CD4-positive, CD25-positive, alpha-beta regulatory T cell (primary cell): ENCODE results near the gene SLC22A12. TPM values are rescaled to one million over a fixed set of nuclear protein-coding genes. Genes with fewer than 3 reads are reported as not detected.
A peak's percentile ranks its signal among the peaks of the same experiment; 100 is the strongest.
"Not testable (repeated sequence)": the region's sequence is repeated elsewhere in the genome, so short reads cannot be mapped to it uniquely, and the experiment has no call there.

Experiments used
- ATAC-seq, 2 donors: fragments of 150-1000 bp; cut with Tn5 transposase; one replicate each; pipeline ENCODE4 v1.10.0; 2021; ENCODE audit warnings: low read depth in 2 of 2, moderate number of reproducible peaks in 2 of 2, moderate library complexity in 1 of 2
- DNase-seq, 3 donors: peaks; one replicate each; pipeline versions ENCODE4 v3.0.0 to v3.0.0-alpha.2; 2012 to 2022; ENCODE audit warnings: mixed read lengths in 1 of 3
- H3K27ac ChIP-seq: one replicate; pipeline ENCODE4 v1.7.0; 2013; ENCODE audit warnings: mild to moderate bottlenecking, low read length; ENCODE audit not compliant: insufficient read depth, poor library complexity, severe bottlenecking
- H3K27me3 ChIP-seq: one replicate; pipeline ENCODE4 v1.7.0; 2013; ENCODE audit warnings: low read length; ENCODE audit not compliant: control insufficient read depth, insufficient read depth
- H3K36me3 ChIP-seq: one replicate; pipeline ENCODE4 v1.7.0; 2013; ENCODE audit warnings: mild to moderate bottlenecking, low read length, moderate library complexity; ENCODE audit not compliant: control insufficient read depth, insufficient read depth
- H3K4me1 ChIP-seq: 2 replicates; pipeline ENCODE4 v1.7.0; 2013; ENCODE audit warnings: mild to moderate bottlenecking, low read length; ENCODE audit not compliant: insufficient read depth, control insufficient read depth, poor library complexity, severe bottlenecking
- H3K4me3 ChIP-seq: one replicate; pipeline ENCODE4 v1.7.0; 2013; ENCODE audit warnings: low read depth, mild to moderate bottlenecking, low read length, moderate library complexity
- H3K9me3 ChIP-seq, 2 experiments: 1 replicate in 1 of 2; 2 replicates in 1 of 2; pipeline ENCODE4 v1.7.0; 2013; ENCODE audit warnings: low read length in 2 of 2, mild to moderate bottlenecking in 1 of 2, moderate library complexity in 1 of 2; ENCODE audit not compliant: control insufficient read depth in 2 of 2
- H3K27ac Mint-ChIP-seq, 3 donors: one replicate each; pipeline ENCODE4 v1.8.0; 2020 to 2022; ENCODE audit warnings: mild to moderate bottlenecking in 3 of 3, mixed read lengths in 3 of 3, moderate library complexity in 2 of 3
- H3K27me3 Mint-ChIP-seq: one replicate; pipeline ENCODE4 v1.8.0; 2022; ENCODE audit warnings: mild to moderate bottlenecking, mixed read lengths
- H3K36me3 Mint-ChIP-seq: one replicate; pipeline ENCODE4 v1.8.0; 2020; ENCODE audit warnings: mixed read lengths
- H3K4me1 Mint-ChIP-seq, 4 donors: one replicate each; pipeline ENCODE4 v1.8.0; 2020 to 2022; ENCODE audit warnings: mixed read lengths in 4 of 4, mild to moderate bottlenecking in 1 of 4
- H3K4me3 Mint-ChIP-seq, 4 donors: one replicate each; pipeline ENCODE4 v1.8.0; 2020 to 2022; ENCODE audit warnings: mild to moderate bottlenecking in 4 of 4, mixed read lengths in 4 of 4, moderate library complexity in 3 of 4
- H3K9me3 Mint-ChIP-seq, 7 donors: one replicate each; pipeline ENCODE4 v1.8.0; 2020 to 2022; ENCODE audit warnings: mixed read lengths in 7 of 7, mild to moderate bottlenecking in 3 of 7, moderate library complexity in 2 of 7
- polyA plus RNA-seq, 4 donors: library from polyadenylated mRNA; unstranded; fragments of 300-500 nt; fragmentation: Illumina TruSeq; gene quantifications; one replicate each; pipeline ENCODE4 v1.2.3, GENCODE V29; 2021
- total RNA-seq: library from RNA; stranded (reverse); gene quantifications from one replicate; pipeline ENCODE4 v1.2.3, GENCODE V29; 2022

SLC22A12 gene
- total and polyA plus RNA-seq, 5 donors from 2014 or later = not detected

DNA sequence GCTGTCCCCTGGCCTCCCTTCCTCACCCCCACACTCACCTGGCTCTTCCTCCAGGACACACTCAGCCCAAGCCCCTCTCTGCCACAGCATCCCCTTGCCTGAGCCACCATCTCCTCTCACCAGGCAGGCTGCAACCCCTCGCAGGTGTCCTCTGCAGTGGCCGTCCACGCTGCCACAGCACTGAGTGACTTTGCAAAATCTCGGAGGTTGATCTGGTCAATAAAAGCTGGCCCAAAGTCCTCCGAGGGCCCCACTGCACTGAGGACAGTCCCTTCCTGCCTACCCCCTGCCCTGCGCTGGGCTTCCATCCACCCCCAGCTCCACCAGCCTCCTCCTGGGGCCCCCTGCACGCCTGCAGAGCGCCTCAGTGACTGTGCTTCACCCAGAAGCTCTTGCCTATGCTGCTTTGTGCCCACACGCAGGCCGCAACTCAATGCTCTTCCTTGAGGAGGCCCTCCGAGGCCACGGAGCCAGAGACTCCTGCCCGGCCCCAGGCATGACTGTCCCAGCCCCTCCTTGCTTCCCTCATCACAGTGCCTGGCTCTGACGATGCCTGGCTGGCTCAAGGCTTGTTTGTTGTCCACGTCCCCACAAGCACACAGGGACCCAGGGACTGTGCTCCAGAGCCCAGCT, 30.8 kb upstream of the SLC22A12 start:
- no peaks in the 10 kb centered on the region for H3K27me3 ChIP-seq
- H3K27ac ChIP-seq = no peak overlapping the region
- Mint-ChIP-seq H3K9me3 (no peaks in the 10 kb centered on the region), H3K27me3 (no peaks in the 10 kb centered on the region), H3K36me3 (no peaks in the 10 kb centered on the region), H3K4me1 (no peaks in the 10 kb centered on the region), H3K27ac (no peak overlapping the region), H3K4me3 (no peak overlapping the region)
- no peaks in the 10 kb centered on the region for H3K4me1 ChIP-seq
- no peaks in the 10 kb centered on the region for H3K36me3 ChIP-seq
- no peak overlapping the region for H3K4me3 ChIP-seq
- ATAC-seq = no peak
- no peak for DNase-seq
- no peaks in the 10 kb centered on the region for H3K9me3 ChIP-seq

DNA sequence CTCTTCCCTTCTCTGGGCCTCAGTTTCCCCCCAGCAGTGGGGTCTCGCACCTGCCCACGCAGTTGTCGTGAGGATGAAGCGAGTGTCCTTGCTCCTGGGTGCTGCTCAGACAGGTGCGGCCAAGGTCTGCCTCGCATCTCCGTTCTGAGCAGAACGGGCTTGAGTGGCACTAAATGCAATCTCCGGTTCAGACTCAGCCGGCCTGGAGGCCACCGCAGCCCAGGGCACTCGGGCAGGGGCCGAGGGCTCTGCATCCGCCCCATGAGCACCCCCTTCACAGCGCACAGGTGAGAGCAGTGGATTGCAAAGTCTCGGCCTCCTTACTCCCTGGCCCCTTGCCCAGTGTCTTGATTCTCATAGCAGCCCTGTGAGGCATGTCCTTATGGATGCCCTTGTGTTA, 30.1 kb upstream of the SLC22A12 start:
- H3K36me3 Mint-ChIP-seq = no peaks in the 10 kb centered on the region
- no peak for ATAC-seq

DNA sequence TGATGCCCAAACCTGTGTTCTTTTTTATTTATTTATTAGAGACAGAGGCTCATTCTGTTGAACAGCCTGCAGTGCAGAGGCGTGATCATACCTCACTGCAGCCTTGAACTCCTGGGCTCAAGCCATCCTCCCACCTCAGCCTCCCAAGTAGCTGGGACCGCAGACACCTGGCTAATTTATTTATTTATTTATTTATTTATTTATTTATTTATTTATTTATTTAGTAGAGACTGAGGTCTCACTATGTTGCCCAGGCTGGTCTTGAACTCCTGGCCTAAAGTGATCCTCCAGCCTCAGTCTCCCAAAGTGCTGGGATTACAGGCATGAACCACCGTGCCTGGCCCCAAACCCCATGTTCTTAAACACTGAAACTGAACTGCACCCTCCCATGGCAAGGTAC, 29.6 kb upstream of the SLC22A12 start:
- not testable (repeated sequence) for H3K27ac Mint-ChIP-seq, H3K4me1 ChIP-seq, H3K4me3 ChIP-seq, H3K36me3 Mint-ChIP-seq, H3K9me3 Mint-ChIP-seq, H3K4me3 Mint-ChIP-seq, H3K27ac ChIP-seq, H3K27me3 ChIP-seq, H3K9me3 ChIP-seq, H3K27me3 Mint-ChIP-seq, DNase-seq, ATAC-seq, H3K36me3 ChIP-seq, H3K4me1 Mint-ChIP-seq

More for the DNA sequence above, 30.1 kb upstream of the SLC22A12 start:
- Mint-ChIP-seq H3K4me3 (no peak overlapping the region), H3K27ac (no peak overlapping the region), H3K9me3 (no peaks in the 10 kb centered on the region), H3K4me1 (no peaks in the 10 kb centered on the region), H3K27me3 (no peaks in the 10 kb centered on the region)
- no peaks in the 10 kb centered on the region for H3K9me3 ChIP-seq
- H3K36me3 ChIP-seq = no peaks in the 10 kb centered on the region
- H3K27ac ChIP-seq = no peak overlapping the region
- no peaks in the 10 kb centered on the region for H3K4me1 ChIP-seq
- H3K27me3 ChIP-seq = no peaks in the 10 kb centered on the region
- H3K4me3 ChIP-seq = no peak overlapping the region
- no peak for DNase-seq

DNA sequence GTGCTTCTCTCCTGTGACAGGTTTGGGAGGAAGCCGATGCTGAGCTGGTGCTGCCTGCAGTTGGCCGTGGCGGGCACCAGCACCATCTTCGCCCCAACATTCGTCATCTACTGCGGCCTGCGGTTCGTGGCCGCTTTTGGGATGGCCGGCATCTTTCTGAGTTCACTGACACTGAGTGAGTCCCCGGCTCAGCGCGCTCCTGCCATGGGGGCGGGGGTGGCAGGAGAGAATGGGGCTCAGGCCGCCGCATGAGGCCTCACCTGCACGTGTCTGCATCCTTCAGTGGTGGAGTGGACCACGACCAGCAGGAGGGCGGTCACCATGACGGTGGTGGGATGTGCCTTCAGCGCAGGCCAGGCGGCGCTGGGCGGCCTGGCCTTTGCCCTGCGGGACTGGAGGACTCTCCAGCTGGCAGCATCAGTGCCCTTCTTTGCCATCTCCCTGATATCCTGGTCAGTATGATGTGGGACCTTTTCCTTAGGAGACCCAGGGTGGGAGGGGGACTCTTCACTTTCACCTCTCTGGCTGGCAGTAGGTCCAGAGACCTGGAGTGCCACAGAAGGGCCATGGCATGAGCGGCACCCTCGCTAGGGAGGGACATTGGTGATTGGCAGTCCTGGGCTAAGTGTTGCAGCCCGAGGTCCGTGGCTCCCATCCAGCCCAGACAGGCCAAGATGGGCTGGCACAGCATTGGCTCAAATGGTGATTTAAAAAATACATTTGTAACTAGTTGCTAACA, 28.9 kb upstream of the SLC22A12 start:
- H3K27me3 Mint-ChIP-seq = no peaks in the 10 kb centered on the region
- Histone ChIP-seq H3K4me3 (no peak overlapping the region), H3K27me3 (no peaks in the 10 kb centered on the region), H3K27ac (no peak overlapping the region), H3K4me1 (no peaks in the 10 kb centered on the region), H3K9me3 (no peaks in the 10 kb centered on the region), H3K36me3 (no peaks in the 10 kb centered on the region)
- no peaks in the 10 kb centered on the region for H3K4me1 Mint-ChIP-seq
- H3K9me3 Mint-ChIP-seq = no peaks in the 10 kb centered on the region
- H3K27ac Mint-ChIP-seq = no peak overlapping the region
- ATAC-seq = no peak
- no peaks in the 10 kb centered on the region for H3K36me3 Mint-ChIP-seq
- no peak overlapping the region for H3K4me3 Mint-ChIP-seq
- DNase-seq = no peak

DNA sequence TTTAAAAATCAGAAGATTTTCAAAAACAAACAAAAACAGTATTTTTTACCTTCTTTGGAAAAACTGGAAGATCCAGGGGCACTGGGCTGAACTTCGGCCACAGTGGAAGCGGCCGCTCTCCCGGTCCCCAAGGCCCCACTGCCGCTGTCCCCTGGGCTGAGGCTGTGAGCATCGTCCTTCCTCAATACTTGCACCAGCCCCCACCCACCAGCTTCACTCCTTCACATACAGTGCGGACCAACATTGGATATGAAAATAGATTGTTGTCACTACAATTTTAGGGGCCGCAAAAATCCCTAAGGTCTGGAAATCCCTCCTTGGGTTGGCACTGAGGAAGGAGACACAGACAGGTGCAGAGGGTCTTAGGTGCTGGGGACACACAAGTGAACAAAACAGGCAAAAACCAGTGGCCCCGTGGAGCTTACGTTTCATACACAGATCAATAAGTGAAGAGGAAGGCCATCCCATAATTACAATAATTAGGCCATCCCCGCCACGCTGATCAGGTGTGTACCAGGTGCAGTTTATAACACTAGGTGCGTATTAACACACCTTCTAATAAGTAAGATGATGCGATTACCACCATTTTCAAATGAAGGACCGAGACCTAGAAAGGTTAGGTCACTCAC, 28.2 kb upstream of the SLC22A12 start:
- no peaks in the 10 kb centered on the region for H3K9me3 ChIP-seq
- H3K4me3 Mint-ChIP-seq = no peak overlapping the region
- H3K4me1 Mint-ChIP-seq = no peaks in the 10 kb centered on the region
- no peaks in the 10 kb centered on the region for H3K9me3 Mint-ChIP-seq
- no peaks in the 10 kb centered on the region for H3K36me3 Mint-ChIP-seq
- ATAC-seq (no peak), DNase-seq (no peak)
- H3K27me3 ChIP-seq = no peaks in the 10 kb centered on the region
- H3K27ac Mint-ChIP-seq = no peak overlapping the region
- H3K27me3 Mint-ChIP-seq = no peaks in the 10 kb centered on the region
- no peaks in the 10 kb centered on the region for H3K4me1 ChIP-seq
- no peak overlapping the region for H3K4me3 ChIP-seq
- H3K36me3 ChIP-seq = no peaks in the 10 kb centered on the region
- H3K27ac ChIP-seq = no peak overlapping the region

DNA sequence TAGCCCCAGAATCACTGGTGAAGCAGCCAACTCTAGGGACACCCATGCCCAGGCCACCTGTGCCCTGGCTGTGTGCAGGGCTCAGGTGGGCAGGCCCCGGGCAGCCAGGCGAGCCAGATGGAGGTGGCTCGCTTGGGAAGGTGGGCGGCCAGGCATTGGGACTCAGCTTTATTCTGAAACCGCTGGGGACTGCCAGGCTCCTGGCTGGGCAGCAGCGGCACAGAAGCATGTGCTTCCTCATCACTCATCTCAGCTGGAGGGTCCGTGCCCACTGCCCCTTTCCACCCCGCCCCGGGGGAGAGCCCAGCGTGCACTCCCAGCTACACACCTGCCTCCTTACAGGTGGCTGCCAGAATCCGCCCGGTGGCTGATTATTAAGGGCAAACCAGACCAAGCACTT, 27.1 kb upstream of the SLC22A12 start:
- H3K27ac Mint-ChIP-seq = no peak overlapping the region
- H3K4me1 ChIP-seq = no peaks in the 10 kb centered on the region
- no peaks in the 10 kb centered on the region for H3K27me3 Mint-ChIP-seq
- no peaks in the 10 kb centered on the region for H3K36me3 Mint-ChIP-seq
- no peak overlapping the region for H3K27ac ChIP-seq
- H3K27me3 ChIP-seq = no peaks in the 10 kb centered on the region
- no peaks in the 10 kb centered on the region for H3K4me1 Mint-ChIP-seq
- H3K9me3 Mint-ChIP-seq = no peaks in the 10 kb centered on the region
- no peaks in the 10 kb centered on the region for H3K36me3 ChIP-seq
- DNase-seq (no peak), ATAC-seq (no peak)
- H3K4me3 ChIP-seq = no peak overlapping the region
- H3K4me3 Mint-ChIP-seq = no peak overlapping the region
- no peaks in the 10 kb centered on the region for H3K9me3 ChIP-seq

DNA sequence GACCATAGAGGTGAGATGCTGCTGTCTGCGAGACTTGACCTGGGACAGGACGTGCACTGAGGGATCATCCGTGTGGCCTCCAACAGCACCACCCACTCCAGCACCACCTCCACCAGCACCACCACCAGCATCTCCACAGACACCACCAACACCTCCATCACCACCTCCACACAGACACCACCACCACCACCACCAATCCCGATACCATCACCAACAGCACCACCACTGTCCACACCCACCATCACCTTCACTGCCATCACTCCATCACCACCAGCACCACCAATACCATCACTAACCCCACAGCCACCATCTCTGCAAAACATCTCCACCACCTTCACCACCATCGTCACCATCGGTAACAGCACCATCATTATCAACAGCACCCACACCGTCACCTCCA, 26.6 kb upstream of the SLC22A12 start:
- ATAC-seq (peak in 1 of 2 donors; percentile 24), DNase-seq (no peak)
- Histone ChIP-seq H3K4me1 (no peaks in the 10 kb centered on the region), H3K9me3 (no peaks in the 10 kb centered on the region), H3K27ac (no peak overlapping the region), H3K4me3 (no peak overlapping the region), H3K36me3 (no peaks in the 10 kb centered on the region), H3K27me3 (no peaks in the 10 kb centered on the region)
- no peaks in the 10 kb centered on the region for H3K27me3 Mint-ChIP-seq
- H3K4me1 Mint-ChIP-seq = no peaks in the 10 kb centered on the region
- H3K27ac Mint-ChIP-seq = no peak overlapping the region
- no peaks in the 10 kb centered on the region for H3K36me3 Mint-ChIP-seq
- no peak overlapping the region for H3K4me3 Mint-ChIP-seq
- H3K9me3 Mint-ChIP-seq = no peaks in the 10 kb centered on the region
